Spinal cord (tissue), 10 donors: Measurements from ENCODE around the gene EPN1. TPM values are rescaled to one million over a fixed set of nuclear protein-coding genes. Genes with fewer than 3 reads are reported as not detected.

ENCODE experiments used
- DNase-seq, 6 donors: peaks; one replicate each; pipeline versions ENCODE4 v3.0.0 to v3.0.0-alpha.2; 2013 to 2015; ENCODE audit warnings: low spot score in 6 of 6, low read depth in 4 of 6
- H3K27ac ChIP-seq: one replicate; pipeline ENCODE4 v1.5.1; 2013; ENCODE audit warnings: low read depth, low read length, control low read depth
- H3K27me3 ChIP-seq: one replicate; pipeline ENCODE4 v1.6.1; 2013; ENCODE audit warnings: low read length; ENCODE audit not compliant: control insufficient read depth, insufficient read depth
- H3K36me3 ChIP-seq: one replicate; pipeline ENCODE4 v1.6.1; 2013; ENCODE audit warnings: low read length; ENCODE audit not compliant: control insufficient read depth, insufficient read depth
- H3K4me1 ChIP-seq: one replicate; pipeline ENCODE4 v1.6.1; 2013; ENCODE audit warnings: low read length; ENCODE audit not compliant: control insufficient read depth, insufficient read depth
- H3K4me3 ChIP-seq: one replicate; pipeline ENCODE4 v1.5.1; 2013; ENCODE audit warnings: low read depth, low read length, control low read depth
- H3K9me3 ChIP-seq: one replicate; pipeline ENCODE4 v1.6.1; 2013; ENCODE audit warnings: low read length; ENCODE audit not compliant: control insufficient read depth, insufficient read depth
- WGBS: methylation state at CpG from one replicate; pipeline ENCODE4 v1.1.5; 2013; ENCODE audit warnings: missing lambda C conversion rate; ENCODE audit not compliant: insufficient coverage; 5-methylcytosine and 5-hydroxymethylcytosine counted together
- polyA plus RNA-seq, 2 donors: library from polyadenylated mRNA; unstranded; fragments of 120-200 nt; gene quantifications; one replicate each; pipeline ENCODE4 v1.2.1, GENCODE V29; 2013; ENCODE audit not compliant: insufficient read length in 2 of 2
- total RNA-seq, 2 donors: library from RNA; depleted of rRNA in 1 of 2; stranded (reverse); fragments of 120-200 nt in 1 of 2; fragments of >200 nt in 1 of 2; gene quantifications; one replicate each; pipeline versions ENCODE4 v1.2.3 to v1.2.4, GENCODE V29; 2013 to 2014
- donor health status: healthy.

Gene EPN1
- total and polyA plus RNA-seq, 4 donors, result 31.3 to 192 (median 111) TPM

DNA sequence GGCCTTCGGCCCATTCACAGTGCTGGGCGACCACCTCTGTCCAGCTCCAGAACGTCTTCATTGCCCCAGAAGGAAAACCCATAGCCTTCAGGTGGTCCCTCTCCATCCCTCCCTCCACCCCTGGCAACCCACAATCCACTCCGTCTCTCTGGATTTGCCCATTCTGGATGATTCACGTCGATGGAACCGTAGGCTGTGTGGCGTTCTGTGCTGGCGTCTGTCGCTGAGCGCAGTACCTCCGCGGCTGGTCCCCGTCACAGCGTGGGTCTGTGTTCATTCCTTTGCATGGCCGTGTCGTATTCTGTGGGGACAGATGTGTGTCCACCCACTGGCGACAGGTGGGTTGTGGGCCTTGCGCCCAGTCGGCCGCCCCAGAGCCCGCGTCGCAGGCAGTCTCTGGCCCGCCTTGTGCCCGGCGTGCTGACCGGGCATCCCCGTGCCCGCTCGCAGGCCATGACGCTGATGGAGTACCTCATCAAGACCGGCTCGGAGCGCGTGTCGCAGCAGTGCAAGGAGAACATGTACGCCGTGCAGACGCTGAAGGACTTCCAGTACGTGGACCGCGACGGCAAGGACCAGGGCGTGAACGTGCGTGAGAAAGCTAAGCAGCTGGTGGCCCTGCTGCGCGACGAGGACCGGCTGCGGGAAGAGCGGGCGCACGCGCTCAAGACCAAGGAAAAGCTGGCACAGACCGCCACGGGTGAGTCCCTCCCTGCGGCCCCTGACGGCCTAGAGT, 10.1 kb downstream of the EPN1 start:
- peaks cover 95% of the 10 kb centered on the region for H3K36me3 ChIP-seq
- no peak overlapping the region for H3K27ac ChIP-seq
- WGBS, result 97% methylated on average over 59 of the region's 60 CpGs
- no peaks in the 10 kb centered on the region for H3K9me3 ChIP-seq
- no peaks in the 10 kb centered on the region for H3K4me1 ChIP-seq
- H3K4me3 ChIP-seq, result no peak overlapping the region
- no peak for DNase-seq
- no peaks in the 10 kb centered on the region for H3K27me3 ChIP-seq

DNA sequence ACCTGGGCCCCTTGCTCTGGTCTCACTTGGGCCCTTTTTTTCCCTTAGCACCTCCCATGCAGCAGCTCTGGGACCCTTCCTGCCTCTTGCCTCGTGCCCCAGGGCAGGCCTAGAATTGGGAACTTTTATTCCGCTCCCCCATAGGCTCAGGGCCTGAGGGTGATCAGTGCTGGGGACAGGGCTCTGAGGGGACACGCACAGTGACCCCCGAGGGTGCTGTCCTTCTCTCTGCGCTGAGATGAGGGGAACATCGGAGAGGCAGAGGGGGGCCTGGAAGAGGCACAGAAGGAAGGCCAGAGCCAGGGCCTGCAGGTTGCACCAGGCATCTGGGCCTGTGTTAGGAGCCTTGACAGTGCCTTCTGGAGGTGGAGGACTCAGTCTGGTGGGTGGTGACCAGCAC, 10.8 kb downstream of the EPN1 start:
- H3K27me3 ChIP-seq, result no peaks in the 10 kb centered on the region
- H3K9me3 ChIP-seq, result no peaks in the 10 kb centered on the region
- DNase-seq, result no peak
- H3K27ac ChIP-seq, result no peak overlapping the region
- 96% methylated on average over 6 of the region's 6 CpGs for WGBS
- no peak overlapping the region for H3K4me3 ChIP-seq
- H3K36me3 ChIP-seq, result peaks cover 95% of the 10 kb centered on the region
- no peaks in the 10 kb centered on the region for H3K4me1 ChIP-seq

DNA sequence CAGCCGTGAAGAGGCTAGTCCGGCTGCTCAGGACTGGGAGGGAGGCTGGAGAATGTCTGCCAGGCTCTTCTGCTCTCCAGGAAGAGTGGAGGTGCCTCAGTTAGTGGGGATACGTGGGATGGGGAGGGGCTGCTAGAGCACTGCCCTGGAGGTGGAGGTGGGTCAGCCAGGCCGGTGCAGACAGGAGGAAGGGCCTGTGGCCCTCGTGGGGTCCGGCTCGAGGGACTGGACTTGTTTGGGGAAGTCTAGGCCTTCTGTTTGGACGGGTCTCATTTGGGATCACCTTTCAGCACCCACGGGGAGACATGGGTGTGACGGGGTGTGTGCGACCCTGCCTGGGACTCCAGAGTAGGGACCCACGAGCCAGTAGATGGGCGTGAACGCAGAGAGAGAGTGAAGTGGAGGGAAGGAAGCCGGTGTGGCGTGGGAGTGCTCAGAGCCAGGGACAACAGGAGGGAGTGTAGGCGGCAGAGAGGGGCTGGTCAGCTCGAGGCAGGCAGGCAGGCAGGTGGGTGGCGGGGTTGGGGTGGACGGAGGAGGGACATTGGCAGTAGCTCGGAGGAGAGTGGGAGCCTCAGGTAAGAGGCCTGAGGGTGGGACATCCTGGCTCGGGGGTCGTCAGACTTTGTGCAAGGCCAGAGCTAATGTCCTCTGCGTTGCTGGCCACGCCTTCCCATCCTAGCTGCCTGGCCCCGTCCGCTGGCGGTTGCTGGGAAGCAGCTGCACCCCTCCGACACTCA, 11.5 kb downstream of the EPN1 start:
- Histone ChIP-seq H3K4me3 (no peak overlapping the region), H3K4me1 (no peaks in the 10 kb centered on the region), H3K27me3 (no peaks in the 10 kb centered on the region), H3K36me3 (peaks cover 97% of the 10 kb centered on the region), H3K27ac (no peak overlapping the region), H3K9me3 (no peaks in the 10 kb centered on the region)
- no peak for DNase-seq
- WGBS, result 94% methylated on average over 28 of the region's 29 CpGs

DNA sequence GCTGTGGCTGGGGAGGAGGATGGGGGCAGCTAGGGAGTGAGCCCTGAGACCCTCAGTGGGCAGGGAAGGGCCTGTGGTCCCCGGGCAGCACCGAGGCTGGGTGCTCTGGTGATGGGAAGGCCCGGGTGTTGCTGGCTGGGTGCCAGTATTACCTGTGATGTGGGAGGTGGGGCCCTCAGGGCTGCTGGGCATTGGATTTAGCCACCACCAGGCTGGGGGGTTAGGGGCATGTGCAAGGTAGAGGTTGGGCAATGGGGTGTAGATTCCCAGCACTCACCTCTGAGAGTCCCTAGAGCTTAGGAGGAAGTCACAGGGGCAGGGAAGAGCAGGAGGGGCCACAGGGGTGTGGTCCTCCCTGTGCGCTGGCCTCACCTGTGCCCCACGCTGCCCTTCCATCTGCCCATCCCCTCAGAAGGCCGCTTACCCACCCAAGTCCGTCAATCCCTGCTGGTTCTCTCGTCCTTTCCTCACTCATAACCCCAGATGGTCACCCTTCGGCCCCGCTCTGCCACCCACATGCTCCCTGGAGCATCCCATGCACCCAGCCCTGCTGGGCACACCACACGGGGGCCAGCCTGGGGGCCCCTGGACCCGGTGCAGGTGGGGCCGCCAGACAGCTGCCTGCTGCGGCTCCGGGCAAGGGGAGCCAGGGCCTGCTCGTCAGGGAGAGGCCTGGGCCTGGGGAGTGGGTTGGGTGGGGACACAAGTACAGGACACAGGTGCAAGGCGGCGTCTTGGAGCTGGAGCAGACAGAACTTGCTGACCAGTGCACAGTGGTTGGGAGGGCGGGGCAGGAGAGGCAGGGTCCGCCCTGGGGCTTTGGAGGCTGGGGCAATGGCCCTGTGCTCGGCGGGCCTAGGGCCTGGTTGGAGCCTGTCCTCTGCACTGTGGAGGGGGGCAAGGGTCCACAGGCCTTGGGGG, 12.5 kb downstream of the EPN1 start:
- WGBS, result 95% methylated on average over 21 of the region's 22 CpGs
- H3K9me3 ChIP-seq, result no peaks in the 10 kb centered on the region
- H3K27ac ChIP-seq, result no peak overlapping the region
- DNase-seq, result no peak
- peaks cover 99% of the 10 kb centered on the region for H3K36me3 ChIP-seq
- H3K4me3 ChIP-seq, result no peak overlapping the region
- H3K27me3 ChIP-seq, result no peaks in the 10 kb centered on the region
- H3K4me1 ChIP-seq, result no peaks in the 10 kb centered on the region

DNA sequence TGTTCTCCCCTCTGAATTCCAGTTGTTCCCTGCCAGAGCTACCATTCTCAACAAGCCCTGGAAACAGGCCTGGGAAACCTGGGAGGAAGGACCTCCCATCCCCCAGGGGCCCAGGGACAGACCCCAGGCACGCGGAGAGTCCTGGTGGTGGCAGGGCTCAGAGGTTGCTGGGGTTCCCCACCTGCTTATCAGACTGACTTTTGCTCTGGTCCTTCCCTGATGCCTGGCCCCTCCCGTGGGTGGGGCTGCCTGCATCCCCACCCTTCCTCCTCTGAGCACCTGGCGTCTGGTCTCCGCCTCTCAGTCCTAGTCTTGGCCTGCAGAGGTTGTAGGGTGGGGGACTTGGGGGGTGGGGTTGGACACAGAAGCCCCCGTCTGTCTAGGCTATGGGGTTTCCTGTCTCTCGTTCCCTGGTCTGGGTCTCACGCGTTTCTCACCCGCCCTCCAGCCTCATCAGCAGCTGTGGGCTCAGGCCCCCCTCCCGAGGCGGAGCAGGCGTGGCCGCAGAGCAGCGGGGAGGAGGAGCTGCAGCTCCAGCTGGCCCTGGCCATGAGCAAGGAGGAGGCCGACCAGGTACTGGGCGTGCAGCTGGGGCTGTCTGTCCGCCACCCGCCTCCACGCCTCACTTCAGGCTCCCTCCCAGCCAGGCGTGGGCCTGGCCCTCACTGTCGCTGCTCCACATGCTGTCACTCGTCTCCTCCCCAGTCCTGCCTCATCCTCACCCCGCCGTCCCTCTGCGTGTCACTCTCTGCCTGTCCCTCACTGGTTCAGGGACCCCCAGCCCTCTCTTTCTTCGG, 13.6 kb downstream of the EPN1 start:
- 70% methylated on average over 25 of the region's 27 CpGs for WGBS
- H3K4me3 ChIP-seq, result no peak overlapping the region
- no peak overlapping the region for H3K27ac ChIP-seq
- DNase-seq, result no peak
- peaks cover 100% of the 10 kb centered on the region for H3K36me3 ChIP-seq
- H3K27me3 ChIP-seq, result no peaks in the 10 kb centered on the region
- no peaks in the 10 kb centered on the region for H3K9me3 ChIP-seq
- no peaks in the 10 kb centered on the region for H3K4me1 ChIP-seq

DNA sequence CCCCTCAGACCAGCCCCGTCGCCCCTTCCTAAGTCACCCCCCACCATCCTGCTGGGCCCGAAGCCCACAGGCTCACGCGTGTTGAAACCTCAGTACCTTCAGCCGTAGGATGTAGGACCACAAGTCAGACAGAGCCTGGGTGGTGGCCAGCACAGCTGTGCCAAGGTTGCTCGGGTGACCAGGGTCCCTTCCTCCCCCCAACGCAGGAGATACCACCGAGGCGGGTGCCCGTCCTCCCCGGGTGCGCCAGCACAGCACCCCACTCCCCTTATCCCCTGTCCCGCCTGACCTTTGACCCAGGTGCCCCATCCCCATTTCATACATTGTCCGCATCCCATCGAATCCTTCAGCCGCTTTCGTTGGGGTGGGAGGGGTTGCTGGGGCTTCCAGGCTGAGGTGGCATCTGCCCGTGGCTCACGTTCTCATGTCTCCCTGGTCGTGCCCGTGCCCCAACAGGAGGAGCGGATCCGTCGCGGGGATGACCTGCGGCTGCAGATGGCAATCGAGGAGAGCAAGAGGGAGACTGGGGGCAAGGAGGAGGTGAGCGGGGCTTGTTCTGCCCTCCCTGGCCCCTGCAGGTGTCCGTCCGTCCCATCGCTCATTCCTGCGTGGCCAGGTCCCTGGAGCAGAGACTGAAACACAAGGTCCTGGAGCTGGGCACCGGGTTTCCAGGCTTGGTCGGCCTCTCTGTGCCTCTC, 14.5 kb downstream of the EPN1 start:
- WGBS, result 96% methylated on average over 26 of the region's 35 CpGs
- no peaks in the 10 kb centered on the region for H3K27me3 ChIP-seq
- H3K36me3 ChIP-seq, result peaks cover 100% of the 10 kb centered on the region
- no peak for DNase-seq
- no peaks in the 10 kb centered on the region for H3K9me3 ChIP-seq
- H3K4me3 ChIP-seq, result no peak overlapping the region
- H3K27ac ChIP-seq, result no peak overlapping the region
- H3K4me1 ChIP-seq, result no peaks in the 10 kb centered on the region

DNA sequence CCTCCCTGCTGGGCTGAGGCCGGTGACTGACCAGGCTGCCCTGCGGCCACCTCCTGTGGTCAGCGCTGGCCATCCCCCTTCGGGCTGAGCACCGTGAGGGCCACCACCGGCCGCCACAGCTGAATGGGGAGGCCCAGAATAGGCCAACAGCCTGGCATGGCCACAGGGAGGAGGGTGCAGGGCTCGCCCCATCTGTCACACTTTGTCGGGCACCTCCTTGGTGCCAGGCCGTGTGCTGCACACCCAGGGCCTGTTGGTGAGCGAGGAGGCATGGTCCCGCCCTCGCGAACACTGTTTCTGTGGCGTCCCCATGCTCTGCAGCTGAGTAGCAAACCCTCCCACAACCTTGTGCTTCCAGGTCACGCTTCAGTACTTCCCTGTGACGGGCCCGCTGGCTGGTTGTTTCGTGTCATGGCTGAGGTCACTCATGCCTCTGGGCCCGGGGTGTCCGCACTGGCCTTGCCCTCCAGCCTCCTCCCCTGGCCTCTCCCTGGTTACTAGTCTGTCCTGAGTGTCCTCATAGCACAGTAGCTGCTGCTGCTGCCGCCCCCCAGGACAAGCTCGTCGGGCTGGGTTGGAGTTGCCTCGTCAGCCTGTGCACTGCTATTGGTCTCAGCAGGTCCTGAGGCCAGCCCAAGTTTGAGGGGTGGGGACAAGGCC, 15.2 kb downstream of the EPN1 start:
- peaks cover 100% of the 10 kb centered on the region for H3K36me3 ChIP-seq
- H3K4me3 ChIP-seq, result no peak overlapping the region
- no peak for DNase-seq
- H3K27me3 ChIP-seq, result no peaks in the 10 kb centered on the region
- H3K27ac ChIP-seq, result no peak overlapping the region
- H3K4me1 ChIP-seq, result no peaks in the 10 kb centered on the region
- H3K9me3 ChIP-seq, result no peaks in the 10 kb centered on the region
- 92% methylated on average over 25 of the region's 25 CpGs for WGBS

DNA sequence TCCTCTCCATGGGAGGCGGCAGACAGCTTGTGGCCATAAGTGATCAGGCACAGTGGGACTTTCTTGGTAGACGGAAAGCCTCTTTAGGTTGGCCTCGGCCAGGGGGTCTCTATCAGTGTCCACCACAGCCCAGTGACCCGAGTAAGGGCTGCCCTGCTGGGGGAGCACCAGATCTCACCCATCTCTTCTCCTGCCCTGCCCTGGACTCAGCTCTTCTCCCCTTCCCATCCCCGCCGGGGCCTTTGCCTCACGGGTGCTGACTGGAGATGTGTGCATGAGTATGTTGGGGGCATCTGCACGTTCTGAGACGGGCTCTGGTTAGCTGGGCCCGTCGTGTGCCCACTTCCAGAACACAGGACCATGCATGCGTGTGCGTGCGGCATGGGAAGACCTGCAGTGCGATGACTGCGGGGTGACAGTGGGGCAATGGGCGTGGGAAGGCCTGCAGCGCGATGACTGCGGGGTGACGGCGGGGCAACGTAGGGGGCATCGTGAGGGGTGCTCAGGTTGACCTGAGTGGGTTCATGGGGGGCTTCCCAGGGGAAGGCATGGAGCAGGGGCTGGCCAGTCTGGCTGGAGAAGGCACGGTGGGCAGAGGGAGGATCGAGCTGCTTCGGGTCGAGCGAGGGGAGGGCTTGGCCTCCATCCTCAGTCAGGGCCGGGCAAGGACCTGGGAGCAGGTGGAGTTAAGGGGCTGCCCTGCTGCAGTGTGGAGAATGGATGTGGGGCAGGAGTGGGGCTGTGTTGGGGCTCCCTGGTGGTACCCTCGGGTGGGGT, 15.9 kb downstream of the EPN1 start:
- Histone ChIP-seq H3K4me3 (no peak overlapping the region), H3K27ac (no peak overlapping the region), H3K27me3 (no peaks in the 10 kb centered on the region), H3K36me3 (peaks cover 100% of the 10 kb centered on the region), H3K4me1 (no peaks in the 10 kb centered on the region), H3K9me3 (no peaks in the 10 kb centered on the region)
- 97% methylated on average over 28 of the region's 31 CpGs for WGBS
- no peak for DNase-seq
